Caki2 (cell line): ENCODE results near the gene ST3GAL6. TPM values are rescaled to one million over a fixed set of nuclear protein-coding genes. Genes with fewer than 3 reads are reported as not detected.
A peak's percentile ranks its signal among the peaks of the same experiment; 100 is the strongest.

Experiments used
- DNase-seq: peaks from one replicate; pipeline ENCODE4 v3.0.0-alpha.2; 2015; ENCODE audit warnings: low read depth
- in situ Hi-C: cut with HindIII; loops from 2 replicates; pipeline ENCODE4 v1.10.0; 2016; ENCODE audit warnings: low sequenced_read_pairs, low pct_unique_long_range_greater_than_20kb, mixed read lengths
- total RNA-seq: library from RNA; depleted of rRNA; stranded (reverse); fragments of >200 nt; shearing (Covaris generic); gene quantifications from 2 replicates; pipeline ENCODE4 v1.2.3, GENCODE V29; 2014; ENCODE audit warnings: low replicate concordance

ST3GAL6 gene
- total RNA-seq, 1 experiment from 2014 or later, result 0.78 TPM

DNA sequence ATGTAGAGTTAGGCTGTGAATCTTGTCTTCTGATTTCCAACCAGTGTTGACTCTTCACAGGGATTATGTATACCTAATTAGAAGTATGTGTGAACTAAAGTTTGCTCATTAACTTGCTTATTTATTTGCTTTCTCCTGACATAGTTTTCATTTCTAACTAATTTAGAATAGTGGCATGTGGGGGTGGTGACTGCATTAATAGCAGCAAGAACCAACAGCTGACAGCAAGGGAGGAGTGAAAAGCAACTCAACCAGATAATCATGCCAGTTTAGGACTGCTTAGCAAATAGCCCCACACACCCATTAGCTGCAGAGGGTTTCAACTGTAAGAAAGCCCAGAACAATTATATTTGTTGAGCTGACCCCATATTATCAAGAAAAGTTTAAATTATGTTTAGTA lies 3.8 kb downstream of the ST3GAL6 start:
- no peak for DNase-seq
- in situ Hi-C loops, result no loop called here

GRCh38 chr3:98768961-98769360 lies 5.8 kb downstream of the ST3GAL6 start:
- no peak for DNase-seq
- in situ Hi-C loops, result no loop called here

DNA sequence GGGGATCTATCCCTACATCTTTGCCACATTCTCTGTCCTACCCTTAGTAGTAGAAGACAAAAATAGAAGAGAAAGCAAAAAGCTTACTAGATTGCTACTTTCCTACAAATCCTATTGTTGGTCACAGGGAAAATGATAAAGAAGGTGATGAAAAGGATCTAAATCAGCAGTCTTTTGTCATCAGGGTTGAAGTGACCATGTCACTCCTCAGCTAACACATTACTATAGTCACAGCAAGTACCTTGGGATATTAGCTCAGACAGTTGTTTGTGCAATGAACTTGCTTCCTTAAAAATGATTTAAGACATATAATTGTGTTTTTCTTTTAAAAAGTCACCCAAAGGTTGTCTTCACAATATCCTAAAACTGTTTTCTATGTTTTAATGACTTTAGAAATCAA lies 6.3 kb downstream of the ST3GAL6 start:
- in situ Hi-C loops, result no loop called here
- DNase-seq, result no peak

DNA sequence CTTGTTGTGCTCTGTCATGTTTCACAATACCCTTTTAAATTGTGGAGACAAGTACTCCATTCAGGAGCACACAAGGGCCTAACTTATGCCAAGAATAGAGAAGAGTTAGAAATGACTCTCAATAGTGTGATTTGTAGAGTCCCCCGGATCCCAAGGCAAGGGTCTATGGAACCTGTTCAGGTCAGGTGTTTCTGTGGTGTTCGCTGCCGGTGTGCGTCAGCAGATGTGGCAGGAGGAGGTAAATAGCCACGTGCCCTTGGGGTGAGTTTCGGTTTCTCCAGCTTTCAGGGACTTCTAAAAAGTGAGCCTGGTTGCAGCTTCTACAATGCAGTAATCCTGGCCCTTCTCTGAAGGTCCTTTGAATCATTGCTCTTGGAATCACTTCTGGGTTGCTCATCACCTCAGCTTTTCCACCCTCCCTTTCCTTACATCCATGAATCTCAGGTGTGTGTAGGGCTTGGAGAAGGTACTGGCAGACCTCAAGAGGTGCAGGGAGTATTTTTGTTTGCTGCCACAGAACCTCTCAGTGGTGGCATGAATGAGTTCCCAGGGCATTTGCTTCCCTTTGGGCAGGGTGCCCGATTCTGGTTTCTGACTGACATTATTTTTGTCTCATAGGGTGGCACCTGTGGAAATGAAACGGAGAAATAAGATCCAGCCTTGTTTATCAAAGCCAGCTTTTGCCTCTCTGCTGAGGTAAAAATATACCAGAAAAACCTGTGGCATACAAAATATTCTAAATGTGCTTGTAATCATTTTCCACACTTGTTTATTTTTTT lies 7.3 kb downstream of the ST3GAL6 start:
- DNase-seq, result no peak
- in situ Hi-C loops, result no loop called here

- DNase-seq, result no peak
- in situ Hi-C loops, result no loop called here
Observed at GRCh38 chr3:98772022-98772421, 8.9 kb downstream of the ST3GAL6 start.

DNA sequence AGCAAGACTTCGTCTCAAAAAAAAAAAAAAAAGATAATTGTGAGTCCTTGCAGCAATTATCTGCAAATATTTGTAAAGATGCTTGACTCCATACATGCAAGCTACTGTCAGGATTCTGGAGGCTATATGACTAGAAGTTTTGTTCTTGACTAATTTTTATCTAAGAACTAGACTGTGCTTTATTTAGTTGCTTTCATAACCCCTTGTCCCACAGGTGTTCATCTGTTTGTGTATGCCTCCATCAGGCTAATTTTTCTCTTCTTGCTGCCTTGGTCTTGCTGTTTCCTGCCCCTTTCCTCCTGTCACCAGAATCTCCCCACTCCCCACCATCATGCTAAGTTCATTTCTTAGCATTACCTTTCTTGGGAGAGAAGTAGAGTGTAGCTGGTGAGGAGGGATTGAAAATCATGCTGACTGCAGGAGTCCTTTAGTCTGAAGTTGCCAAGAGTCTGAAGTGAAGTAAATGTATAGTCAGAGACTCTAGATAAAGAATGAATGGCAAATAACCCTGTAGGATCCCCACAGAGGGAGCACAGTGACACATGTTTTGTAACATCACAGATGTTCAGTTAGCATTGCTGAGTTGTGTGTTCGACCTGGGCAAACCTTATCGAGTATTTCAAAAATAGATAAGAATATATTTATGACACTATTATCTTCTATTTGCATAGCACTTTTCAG lies 12.5 kb downstream of the ST3GAL6 start:
- in situ Hi-C loops, result loop anchor here (25.0 kb wide), 1 partner anchor 163 kb away; no protein-coding TSS in a partner anchor
- no peak for DNase-seq

GRCh38 chr3:98776140-98776493 lies 13.0 kb downstream of the ST3GAL6 start:
- DNase-seq, result no peak
- in situ Hi-C loops, result loop anchor here (25.0 kb wide), 1 partner anchor 164 kb away; no protein-coding TSS in a partner anchor

- in situ Hi-C loops, result loop anchor here (25.0 kb wide), 1 partner anchor 165 kb away; no protein-coding TSS in a partner anchor
Observed at GRCh38 chr3:98777286-98777685, 14.1 kb downstream of the ST3GAL6 start.

DNA sequence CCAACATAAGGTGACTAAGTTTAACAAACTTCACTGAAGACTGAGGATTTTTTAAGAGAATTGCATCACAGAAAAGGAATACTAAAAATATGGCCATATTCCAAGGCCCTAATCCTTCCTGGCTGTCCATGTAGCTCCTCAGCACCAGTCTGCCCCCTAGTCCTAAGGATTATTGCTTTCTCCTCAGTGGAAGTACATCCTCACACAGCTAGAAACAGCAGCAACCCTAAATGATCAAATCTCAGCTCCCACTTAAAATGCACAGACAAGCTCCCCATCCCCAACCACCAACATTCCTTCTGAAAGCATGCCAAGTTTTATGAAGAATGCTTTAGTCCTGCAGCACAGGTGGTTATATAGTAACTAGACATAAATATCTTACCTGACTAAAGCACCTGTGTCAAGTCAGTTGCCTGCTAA lies 14.7 kb downstream of the ST3GAL6 start:
- no peak for DNase-seq

More at GRCh38 chr3:98777286-98777685, 14.1 kb downstream of the ST3GAL6 start:
- DNase-seq, result no peak

DNA sequence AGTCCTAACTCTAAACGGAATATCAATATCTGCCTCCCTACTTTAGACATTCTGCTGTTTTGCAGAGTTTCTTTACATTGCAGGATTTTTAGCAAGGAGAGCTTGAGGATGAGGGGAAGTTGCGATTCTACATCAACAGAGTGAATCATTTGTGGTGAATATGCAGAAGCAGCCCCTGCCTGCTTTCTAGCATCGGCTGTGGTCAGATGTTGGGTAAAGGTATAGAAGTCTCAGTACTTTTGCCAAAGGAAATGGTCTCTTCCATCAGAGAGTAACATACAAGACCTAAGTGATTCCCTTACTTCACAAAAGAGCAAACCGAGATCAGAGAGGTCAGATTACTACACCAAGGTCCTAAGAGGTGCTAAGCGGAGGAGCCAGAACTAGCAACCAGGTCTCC lies 15.2 kb downstream of the ST3GAL6 start:
- DNase-seq, result no peak

More for the DNA sequence above, 14.7 kb downstream of the ST3GAL6 start:
- in situ Hi-C loops, result loop anchor here (25.0 kb wide), 1 partner anchor 166 kb away; no protein-coding TSS in a partner anchor

DNA sequence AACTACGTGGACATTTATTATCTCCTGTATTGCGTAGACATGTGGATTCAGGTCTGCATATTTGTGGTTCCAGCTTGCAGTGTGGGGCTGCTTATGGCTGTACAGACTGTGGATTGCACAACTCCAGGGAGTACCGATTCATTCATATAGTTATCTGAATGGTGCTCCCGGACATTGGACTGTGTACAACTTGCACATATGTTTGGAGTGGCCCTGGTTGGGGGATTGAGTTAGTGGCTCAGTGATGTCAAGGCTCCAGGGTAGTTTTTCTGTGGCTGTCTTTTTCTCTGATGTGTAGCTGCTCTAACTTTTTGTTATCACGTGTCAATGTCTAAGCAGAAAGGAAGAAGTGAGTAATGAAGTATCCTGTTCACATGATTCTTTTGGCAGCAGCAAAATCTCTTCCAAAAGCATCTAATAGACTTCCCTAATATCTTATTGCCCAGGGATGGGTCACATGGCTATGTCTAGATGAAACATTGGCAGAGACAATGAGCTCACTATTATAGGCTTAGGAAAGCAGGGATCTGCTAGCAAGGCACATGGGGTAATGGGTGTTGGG lies 15.8 kb downstream of the ST3GAL6 start:
- in situ Hi-C loops, result loop anchor here (25.0 kb wide), 1 partner anchor 167 kb away; no protein-coding TSS in a partner anchor
- peak; percentile 64 for DNase-seq

More for the DNA sequence above, 15.2 kb downstream of the ST3GAL6 start:
- in situ Hi-C loops, result loop anchor here (25.0 kb wide), 1 partner anchor 166 kb away; no protein-coding TSS in a partner anchor

- no peak for DNase-seq
- in situ Hi-C loops, result loop anchor here (25.0 kb wide), 1 partner anchor 167 kb away; no protein-coding TSS in a partner anchor
Observed at GRCh38 chr3:98779541-98780335, 16.6 kb downstream of the ST3GAL6 start.

DNA sequence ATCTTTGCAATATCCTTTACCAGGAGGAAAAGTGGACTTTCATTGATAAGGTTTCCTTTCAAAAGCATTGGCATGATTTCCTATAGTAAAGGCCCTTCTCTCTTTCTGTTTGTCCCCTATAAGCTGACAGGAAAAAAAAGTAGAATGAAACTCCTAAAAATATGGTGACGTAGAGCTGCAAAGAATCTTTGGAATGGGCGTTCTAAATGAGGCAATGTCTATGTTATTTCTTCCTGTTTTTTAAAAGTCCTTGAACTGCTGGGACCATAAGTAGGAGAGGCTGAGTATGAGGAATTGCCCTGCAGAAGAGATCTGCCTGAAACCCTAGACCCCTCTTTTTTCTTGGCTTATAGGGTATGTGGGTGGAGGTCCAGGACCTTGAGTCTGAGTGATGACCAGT lies 17.2 kb downstream of the ST3GAL6 start:
- in situ Hi-C loops, result loop anchor here (25.0 kb wide), 1 partner anchor 168 kb away; no protein-coding TSS in a partner anchor

GRCh38 chr3:98782824-98783500 lies 19.8 kb downstream of the ST3GAL6 start:
- DNase-seq, result peak; percentile 86
- in situ Hi-C loops, result loop anchor here (25.0 kb wide), 1 partner anchor 171 kb away; no protein-coding TSS in a partner anchor

More for the DNA sequence above, 17.2 kb downstream of the ST3GAL6 start:
- no peak for DNase-seq

DNA sequence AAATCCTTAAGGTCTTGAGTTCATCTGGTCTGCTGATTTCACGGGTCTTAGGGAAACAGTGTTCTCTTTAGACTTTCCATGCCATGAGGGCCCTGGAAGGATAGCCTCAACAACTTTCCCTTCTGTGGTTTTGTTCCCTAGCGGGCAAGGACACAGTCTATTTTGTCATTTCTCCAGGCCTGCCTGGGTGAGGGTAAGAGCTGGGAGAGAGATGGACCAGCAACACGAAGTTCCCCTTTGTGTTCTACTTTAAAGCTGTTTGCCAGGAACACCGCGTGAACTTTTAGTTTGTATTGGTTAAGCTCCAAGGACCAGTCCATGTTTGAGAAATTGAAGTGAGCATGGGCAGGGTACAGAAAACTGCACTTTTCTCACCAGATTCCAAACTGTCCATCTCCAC lies 20.9 kb downstream of the ST3GAL6 start:
- in situ Hi-C loops, result loop anchor here (25.0 kb wide), 1 partner anchor 172 kb away; no protein-coding TSS in a partner anchor
- DNase-seq, result no peak

DNA sequence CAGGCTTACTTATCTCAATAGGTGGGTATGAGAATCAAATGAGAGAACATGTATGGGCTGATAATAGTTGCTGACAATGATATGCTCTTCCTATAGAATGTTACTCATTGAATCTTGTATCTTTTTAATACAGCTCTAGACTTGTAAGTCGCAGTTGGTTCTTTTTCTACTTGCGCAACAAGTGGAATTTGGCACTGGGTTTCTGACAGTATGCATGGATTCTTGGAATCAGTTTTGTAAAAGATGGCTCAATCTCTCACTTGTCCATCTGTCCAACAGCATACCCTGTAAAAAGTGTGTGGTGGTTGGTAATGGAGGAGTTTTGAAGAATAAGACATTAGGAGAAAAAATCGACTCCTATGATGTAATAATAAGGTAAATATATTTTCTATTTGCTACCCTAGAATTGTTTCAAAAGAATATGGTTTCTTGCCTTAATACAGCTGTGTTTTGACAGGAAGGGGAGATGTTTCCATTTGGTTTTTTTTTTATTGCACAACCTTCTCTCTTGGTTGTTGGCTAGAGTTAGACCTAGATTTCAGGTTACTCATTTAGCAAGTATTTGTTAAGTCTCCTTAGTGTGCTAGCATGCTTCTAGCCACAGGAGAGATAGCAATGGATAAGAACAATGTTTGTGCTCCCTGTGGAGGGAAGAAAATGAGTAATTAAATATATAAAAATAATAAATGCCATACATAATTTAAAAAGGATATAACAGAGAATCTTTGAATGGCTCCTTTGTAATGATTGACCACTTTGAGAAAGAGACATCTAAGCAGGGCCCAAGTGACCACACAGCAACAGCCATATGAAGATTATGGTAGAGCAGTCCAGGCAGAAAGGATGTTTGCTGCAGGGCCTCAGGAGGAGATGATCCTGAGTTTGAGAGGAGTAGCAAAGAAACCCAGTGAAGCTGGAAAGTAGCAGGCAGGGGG lies 21.8 kb downstream of the ST3GAL6 start:
- in situ Hi-C loops, result loop anchor here (25.0 kb wide), 1 partner anchor 173 kb away; no protein-coding TSS in a partner anchor
- DNase-seq, result no peak
